ENCODE data around the gene TET3.
A peak's percentile ranks its signal among the peaks of the same experiment; 100 is the strongest.

GRCh38 chr2:73987109-73987947, 2.6 kb downstream of the TET3 start:
- TF ChIP-seq CTCF (IDR thresholded peaks at IDR 0.05; ENCODE audit: extremely low read depth in 1 of 2, insufficient read depth in 1 of 2, low read depth in 1 of 2, low read length in 2 of 2) (peak in 1 of 2 donors; percentile 38), GATA2 (IDR thresholded peaks at IDR 0.05; ENCODE audit: insufficient read depth, insufficient read length, low read depth, low read length) (no peak), POLR2A (IDR thresholded peaks at IDR 0.05; ENCODE audit: low read depth, low read length) (no peak), EZH2 (IDR thresholded peaks at IDR 0.05; ENCODE audit: borderline replicate concordance, low read depth, low read length, severe bottlenecking) (no peak), FOS (IDR thresholded peaks at IDR 0.05; ENCODE audit: borderline replicate concordance, insufficient read depth, low read length) (no peak), POLR2AphosphoS5 (IDR thresholded peaks at IDR 0.05; ENCODE audit: insufficient read depth, low read depth, low read length) (no peak), MYC (IDR thresholded peaks at IDR 0.05; ENCODE audit: low read depth, low read length) (no peak)

Measured in endothelial cell of umbilical vein (primary cell).